ENCODE data around the gene SHISA9.

The SHISA9 gene

DNA sequence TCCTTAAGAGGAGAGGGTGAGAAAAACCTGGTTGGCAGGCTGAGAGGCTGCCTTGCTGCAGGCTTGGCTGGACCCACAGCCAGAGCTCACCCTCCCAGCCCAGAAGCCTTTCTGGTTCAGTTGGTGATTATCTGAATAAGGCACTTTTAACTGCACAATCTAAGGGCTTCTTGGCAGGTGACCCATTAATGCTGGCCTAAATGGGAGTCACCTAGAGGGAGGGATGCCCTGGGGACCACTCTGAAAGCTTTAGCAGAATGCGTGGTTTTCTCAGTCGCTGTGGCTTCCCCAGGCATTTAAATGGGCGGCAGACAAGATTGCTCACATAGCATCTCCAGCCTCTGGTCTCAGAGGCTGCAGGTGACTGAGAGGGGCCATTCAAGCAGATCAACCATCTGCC is 33.2 kb upstream of the SHISA9 start:
- ATAC-seq, result no peak
- no peak for TF ChIP-seq BACH2 (CRISPR knock-in tag; IDR thresholded peaks at IDR 0.05; ENCODE audit: borderline replicate concordance)
- TF ChIP-seq ZNF8 (CRISPR knock-in tag; IDR thresholded peaks at IDR 0.05), result no peak
- TF ChIP-seq ZFP30 (CRISPR knock-in tag; IDR thresholded peaks at IDR 0.05), result no peak

DNA sequence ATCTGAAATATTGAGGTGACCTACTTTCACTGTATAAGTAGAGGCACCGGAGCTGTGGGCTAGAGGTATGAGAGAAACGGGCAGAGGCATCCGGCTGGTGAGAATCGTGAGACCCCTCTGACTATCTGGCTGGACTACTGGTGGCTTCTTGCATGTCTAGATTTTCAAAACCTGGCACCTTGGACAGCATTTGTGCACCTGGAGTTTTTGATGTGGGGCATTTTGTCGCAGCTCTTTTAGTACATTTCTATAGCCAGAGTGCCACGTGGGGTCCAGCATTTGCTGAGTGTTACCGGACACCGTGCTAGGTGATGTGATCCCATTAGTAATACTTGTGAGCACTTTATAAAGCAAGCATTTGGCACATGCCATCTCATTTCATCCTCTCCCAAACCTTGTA is 32.6 kb upstream of the SHISA9 start:
- TF ChIP-seq, protein P1, sequence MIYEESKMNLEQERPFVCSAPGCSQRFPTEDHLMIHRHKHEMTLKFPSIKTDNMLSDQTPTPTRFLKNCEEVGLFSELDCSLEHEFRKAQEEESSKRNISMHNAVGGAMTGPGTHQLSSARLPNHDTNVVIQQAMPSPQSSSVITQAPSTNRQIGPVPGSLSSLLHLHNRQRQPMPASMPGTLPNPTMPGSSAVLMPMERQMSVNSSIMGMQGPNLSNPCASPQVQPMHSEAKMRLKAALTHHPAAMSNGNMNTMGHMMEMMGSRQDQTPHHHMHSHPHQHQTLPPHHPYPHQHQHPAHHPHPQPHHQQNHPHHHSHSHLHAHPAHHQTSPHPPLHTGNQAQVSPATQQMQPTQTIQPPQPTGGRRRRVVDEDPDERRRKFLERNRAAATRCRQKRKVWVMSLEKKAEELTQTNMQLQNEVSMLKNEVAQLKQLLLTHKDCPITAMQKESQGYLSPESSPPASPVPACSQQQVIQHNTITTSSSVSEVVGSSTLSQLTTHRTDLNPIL (CRISPR knock-in tag; IDR thresholded peaks at IDR 0.05; ENCODE audit: low read depth), result no peak
- no peak for TF ChIP-seq ISL1 (CRISPR knock-in tag; IDR thresholded peaks at IDR 0.05)
- TF ChIP-seq ESRRG (CRISPR knock-in tag; IDR thresholded peaks at IDR 0.05), result no peak
- no peak for TF ChIP-seq ZNF70 (CRISPR knock-in tag; IDR thresholded peaks at IDR 0.05)
- TF ChIP-seq ZFP30 (CRISPR knock-in tag; IDR thresholded peaks at IDR 0.05), result no peak
- TF ChIP-seq ZFP3 (CRISPR knock-in tag; IDR thresholded peaks at IDR 0.05), result no peak
- TF ChIP-seq CSDC2 (CRISPR knock-in tag; IDR thresholded peaks at IDR 0.05), result no peak
- no peak for TF ChIP-seq RARB (CRISPR knock-in tag; IDR thresholded peaks at IDR 0.05)
- TF ChIP-seq, protein P2, sequence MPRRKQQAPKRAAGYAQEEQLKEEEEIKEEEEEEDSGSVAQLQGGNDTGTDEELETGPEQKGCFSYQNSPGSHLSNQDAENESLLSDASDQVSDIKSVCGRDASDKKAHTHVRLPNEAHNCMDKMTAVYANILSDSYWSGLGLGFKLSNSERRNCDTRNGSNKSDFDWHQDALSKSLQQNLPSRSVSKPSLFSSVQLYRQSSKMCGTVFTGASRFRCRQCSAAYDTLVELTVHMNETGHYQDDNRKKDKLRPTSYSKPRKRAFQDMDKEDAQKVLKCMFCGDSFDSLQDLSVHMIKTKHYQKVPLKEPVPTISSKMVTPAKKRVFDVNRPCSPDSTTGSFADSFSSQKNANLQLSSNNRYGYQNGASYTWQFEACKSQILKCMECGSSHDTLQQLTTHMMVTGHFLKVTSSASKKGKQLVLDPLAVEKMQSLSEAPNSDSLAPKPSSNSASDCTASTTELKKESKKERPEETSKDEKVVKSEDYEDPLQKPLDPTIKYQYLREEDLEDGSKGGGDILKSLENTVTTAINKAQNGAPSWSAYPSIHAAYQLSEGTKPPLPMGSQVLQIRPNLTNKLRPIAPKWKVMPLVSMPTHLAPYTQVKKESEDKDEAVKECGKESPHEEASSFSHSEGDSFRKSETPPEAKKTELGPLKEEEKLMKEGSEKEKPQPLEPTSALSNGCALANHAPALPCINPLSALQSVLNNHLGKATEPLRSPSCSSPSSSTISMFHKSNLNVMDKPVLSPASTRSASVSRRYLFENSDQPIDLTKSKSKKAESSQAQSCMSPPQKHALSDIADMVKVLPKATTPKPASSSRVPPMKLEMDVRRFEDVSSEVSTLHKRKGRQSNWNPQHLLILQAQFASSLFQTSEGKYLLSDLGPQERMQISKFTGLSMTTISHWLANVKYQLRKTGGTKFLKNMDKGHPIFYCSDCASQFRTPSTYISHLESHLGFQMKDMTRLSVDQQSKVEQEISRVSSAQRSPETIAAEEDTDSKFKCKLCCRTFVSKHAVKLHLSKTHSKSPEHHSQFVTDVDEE (CRISPR knock-in tag; IDR thresholded peaks at IDR 0.05), result no peak
- TF ChIP-seq SNAI2 (CRISPR knock-in tag; IDR thresholded peaks at IDR 0.05), result no peak
- no peak for TF ChIP-seq ARNTL (CRISPR knock-in tag; IDR thresholded peaks at IDR 0.05; ENCODE audit: borderline replicate concordance, low read depth)
- TF ChIP-seq, protein P3, sequence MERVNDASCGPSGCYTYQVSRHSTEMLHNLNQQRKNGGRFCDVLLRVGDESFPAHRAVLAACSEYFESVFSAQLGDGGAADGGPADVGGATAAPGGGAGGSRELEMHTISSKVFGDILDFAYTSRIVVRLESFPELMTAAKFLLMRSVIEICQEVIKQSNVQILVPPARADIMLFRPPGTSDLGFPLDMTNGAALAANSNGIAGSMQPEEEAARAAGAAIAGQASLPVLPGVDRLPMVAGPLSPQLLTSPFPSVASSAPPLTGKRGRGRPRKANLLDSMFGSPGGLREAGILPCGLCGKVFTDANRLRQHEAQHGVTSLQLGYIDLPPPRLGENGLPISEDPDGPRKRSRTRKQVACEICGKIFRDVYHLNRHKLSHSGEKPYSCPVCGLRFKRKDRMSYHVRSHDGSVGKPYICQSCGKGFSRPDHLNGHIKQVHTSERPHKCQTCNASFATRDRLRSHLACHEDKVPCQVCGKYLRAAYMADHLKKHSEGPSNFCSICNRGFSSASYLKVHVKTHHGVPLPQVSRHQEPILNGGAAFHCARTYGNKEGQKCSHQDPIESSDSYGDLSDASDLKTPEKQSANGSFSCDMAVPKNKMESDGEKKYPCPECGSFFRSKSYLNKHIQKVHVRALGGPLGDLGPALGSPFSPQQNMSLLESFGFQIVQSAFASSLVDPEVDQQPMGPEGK (CRISPR knock-in tag; IDR thresholded peaks at IDR 0.05; ENCODE audit: borderline replicate concordance), result no peak
- TF ChIP-seq, protein P4, sequence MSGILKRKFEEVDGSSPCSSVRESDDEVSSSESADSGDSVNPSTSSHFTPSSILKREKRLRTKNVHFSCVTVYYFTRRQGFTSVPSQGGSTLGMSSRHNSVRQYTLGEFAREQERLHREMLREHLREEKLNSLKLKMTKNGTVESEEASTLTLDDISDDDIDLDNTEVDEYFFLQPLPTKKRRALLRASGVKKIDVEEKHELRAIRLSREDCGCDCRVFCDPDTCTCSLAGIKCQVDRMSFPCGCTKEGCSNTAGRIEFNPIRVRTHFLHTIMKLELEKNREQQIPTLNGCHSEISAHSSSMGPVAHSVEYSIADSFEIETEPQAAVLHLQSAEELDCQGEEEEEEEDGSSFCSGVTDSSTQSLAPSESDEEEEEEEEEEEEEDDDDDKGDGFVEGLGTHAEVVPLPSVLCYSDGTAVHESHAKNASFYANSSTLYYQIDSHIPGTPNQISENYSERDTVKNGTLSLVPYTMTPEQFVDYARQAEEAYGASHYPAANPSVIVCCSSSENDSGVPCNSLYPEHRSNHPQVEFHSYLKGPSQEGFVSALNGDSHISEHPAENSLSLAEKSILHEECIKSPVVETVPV (CRISPR knock-in tag; IDR thresholded peaks at IDR 0.05), result no peak
- TF ChIP-seq ZNF8 (CRISPR knock-in tag; IDR thresholded peaks at IDR 0.05), result no peak
- TF ChIP-seq GLIS3 (CRISPR knock-in tag; IDR thresholded peaks at IDR 0.05), result no peak
- TF ChIP-seq TCF4 (CRISPR knock-in tag; IDR thresholded peaks at IDR 0.05; ENCODE audit: borderline replicate concordance), result no peak

DNA sequence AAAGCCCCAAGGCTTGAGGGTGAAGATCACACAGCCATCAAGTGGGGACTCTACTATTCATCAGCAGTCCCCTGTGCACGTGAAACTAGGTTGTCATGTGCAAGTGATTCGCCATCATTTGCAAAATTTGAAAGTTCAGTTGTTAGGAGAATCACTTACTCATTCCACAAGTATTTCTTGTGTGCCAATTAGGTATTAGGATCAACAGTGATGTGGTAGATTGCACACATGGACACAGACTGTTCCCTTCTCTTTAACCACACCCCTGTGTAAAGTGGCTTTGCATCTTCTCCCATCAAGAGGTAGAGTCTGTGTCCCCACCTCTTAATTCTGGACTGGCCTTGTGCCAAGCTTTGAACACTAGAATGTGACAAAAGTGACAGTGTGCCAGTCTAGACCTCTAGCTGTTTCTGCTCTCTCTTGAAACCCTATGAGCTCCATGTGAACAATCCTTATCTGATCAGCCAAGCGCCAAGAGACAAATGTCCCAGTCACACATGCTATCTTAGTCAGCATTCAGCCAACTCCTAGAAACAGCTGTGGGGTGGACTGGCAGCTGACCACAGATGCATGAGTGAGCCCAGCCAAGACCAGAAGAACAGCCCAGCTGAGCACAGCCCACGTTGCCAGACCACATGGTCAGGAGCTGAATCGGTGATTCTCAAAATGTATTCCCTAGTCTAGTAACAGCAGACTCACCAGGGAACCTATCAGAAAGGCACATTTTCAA is 31.5 kb upstream of the SHISA9 start:
- ATAC-seq, result no peak
- TF ChIP-seq ZNF8 (CRISPR knock-in tag; IDR thresholded peaks at IDR 0.05) (no peak), ZNF70 (CRISPR knock-in tag; IDR thresholded peaks at IDR 0.05) (no peak), ZC3H10 (CRISPR knock-in tag; IDR thresholded peaks at IDR 0.05) (no peak), BACH2 (CRISPR knock-in tag; IDR thresholded peaks at IDR 0.05; ENCODE audit: borderline replicate concordance) (no peak), SNAI2 (CRISPR knock-in tag; IDR thresholded peaks at IDR 0.05) (no peak), ESRRG (CRISPR knock-in tag; IDR thresholded peaks at IDR 0.05) (no peak), TOX (CRISPR knock-in tag; IDR thresholded peaks at IDR 0.05; ENCODE audit: borderline replicate concordance) (no peak), ZNF565 (CRISPR knock-in tag; conservative IDR thresholded peaks at IDR 0.05; ENCODE audit: low read depth) (no peak), CSDC2 (CRISPR knock-in tag; IDR thresholded peaks at IDR 0.05) (no peak), TCF4 (CRISPR knock-in tag; IDR thresholded peaks at IDR 0.05; ENCODE audit: borderline replicate concordance) (no peak), ARNTL (CRISPR knock-in tag; IDR thresholded peaks at IDR 0.05; ENCODE audit: borderline replicate concordance, low read depth) (no peak), RARB (CRISPR knock-in tag; IDR thresholded peaks at IDR 0.05) (no peak), GLIS3 (CRISPR knock-in tag; IDR thresholded peaks at IDR 0.05) (no peak)
- TF ChIP-seq, protein P5, sequence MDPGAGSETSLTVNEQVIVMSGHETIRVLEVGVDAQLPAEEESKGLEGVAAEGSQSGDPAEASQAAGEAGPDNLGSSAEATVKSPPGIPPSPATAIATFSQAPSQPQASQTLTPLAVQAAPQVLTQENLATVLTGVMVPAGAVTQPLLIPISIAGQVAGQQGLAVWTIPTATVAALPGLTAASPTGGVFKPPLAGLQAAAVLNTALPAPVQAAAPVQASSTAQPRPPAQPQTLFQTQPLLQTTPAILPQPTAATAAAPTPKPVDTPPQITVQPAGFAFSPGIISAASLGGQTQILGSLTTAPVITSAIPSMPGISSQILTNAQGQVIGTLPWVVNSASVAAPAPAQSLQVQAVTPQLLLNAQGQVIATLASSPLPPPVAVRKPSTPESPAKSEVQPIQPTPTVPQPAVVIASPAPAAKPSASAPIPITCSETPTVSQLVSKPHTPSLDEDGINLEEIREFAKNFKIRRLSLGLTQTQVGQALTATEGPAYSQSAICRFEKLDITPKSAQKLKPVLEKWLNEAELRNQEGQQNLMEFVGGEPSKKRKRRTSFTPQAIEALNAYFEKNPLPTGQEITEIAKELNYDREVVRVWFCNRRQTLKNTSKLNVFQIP (CRISPR knock-in tag; IDR thresholded peaks at IDR 0.05; ENCODE audit: borderline replicate concordance, low read depth), result no peak
- TF ChIP-seq, protein P4 (CRISPR knock-in tag; IDR thresholded peaks at IDR 0.05), result no peak
- TF ChIP-seq, protein P2 (CRISPR knock-in tag; IDR thresholded peaks at IDR 0.05), result no peak

More for the DNA sequence above, 32.6 kb upstream of the SHISA9 start:
- no peak for ATAC-seq
